ENCODE measurements around the gene USP21. TPM values are rescaled to one million over a fixed set of nuclear protein-coding genes. Genes with fewer than 3 reads are reported as not detected.

Gene USP21
- total and polyA plus RNA-seq, 2 of the 13 experiments (the other 11 are each of a cell fraction or from before 2014, with no cell fraction given) = 10.1 to 33.1 TPM

DNA sequence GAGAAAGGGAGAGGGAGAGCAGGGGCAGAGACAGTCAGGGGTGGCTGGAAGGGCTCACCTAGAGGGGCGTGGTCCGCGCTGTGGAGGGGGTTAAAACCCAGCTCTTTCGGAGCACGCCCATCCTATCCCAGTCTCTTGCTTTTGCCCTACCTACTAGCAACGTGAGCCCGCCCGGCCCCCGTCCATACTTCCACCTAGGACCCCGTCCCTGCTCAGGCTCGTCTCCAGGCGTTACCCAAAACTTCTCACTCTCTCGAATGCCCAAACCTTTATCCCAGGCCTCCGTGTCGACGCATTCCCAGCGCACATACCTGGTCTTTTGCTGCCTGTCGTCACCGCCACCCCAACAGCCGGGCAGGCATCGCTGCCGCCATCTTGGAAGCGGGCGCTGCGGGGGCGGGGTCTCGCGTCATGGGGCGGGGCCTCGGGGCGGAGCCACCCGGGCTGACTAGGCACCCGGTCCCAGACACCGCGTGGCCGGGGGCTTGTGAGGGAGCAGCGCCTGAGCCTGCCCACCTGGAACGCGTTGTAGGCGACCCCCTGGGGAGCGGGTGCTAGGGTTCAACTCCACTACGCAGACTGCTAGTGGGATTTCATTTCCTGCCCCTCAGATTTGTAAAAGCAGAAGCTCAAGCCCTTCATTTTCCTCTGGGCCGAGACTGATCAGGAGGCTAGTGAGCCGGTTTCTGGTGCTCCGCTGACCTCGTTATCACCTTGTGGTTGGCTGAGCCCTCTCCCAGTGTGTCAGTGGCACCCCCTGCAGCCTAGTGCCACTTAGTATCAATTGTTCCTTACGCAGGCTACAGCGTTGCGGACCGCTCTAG, 18.0 kb downstream of the USP21 start, which contains the start of gene B4GALT3 (continued):
- TF ChIP-seq, protein P1, sequence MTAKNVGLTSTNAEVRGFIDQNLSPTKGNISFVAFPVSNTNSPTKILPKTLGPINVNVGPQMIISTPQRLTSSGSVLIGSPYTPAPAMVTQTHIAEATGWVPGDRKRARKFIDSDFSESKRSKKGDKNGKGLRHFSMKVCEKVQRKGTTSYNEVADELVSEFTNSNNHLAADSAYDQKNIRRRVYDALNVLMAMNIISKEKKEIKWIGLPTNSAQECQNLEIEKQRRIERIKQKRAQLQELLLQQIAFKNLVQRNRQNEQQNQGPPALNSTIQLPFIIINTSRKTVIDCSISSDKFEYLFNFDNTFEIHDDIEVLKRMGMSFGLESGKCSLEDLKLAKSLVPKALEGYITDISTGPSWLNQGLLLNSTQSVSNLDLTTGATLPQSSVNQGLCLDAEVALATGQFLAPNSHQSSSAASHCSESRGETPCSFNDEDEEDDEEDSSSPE (CRISPR knock-in tag; IDR thresholded peaks at IDR 0.05) = peak; percentile 73
- TF ChIP-seq NFYB (CRISPR knock-in tag; IDR thresholded peaks at IDR 0.05) = peak; percentile 45; the same call in 1 of the 2 replicates
- peak; percentile 67; the same call in 1 of the 2 replicates for TF ChIP-seq BRD4 (CRISPR knock-in tag; IDR thresholded peaks at IDR 0.05)
- peak; percentile 62; the same call in 1 of the 2 replicates for TF ChIP-seq HOXD1 (CRISPR knock-in tag; IDR thresholded peaks at IDR 0.05)
- 0 out of 2 replicates have a peak, but pooled peaks have one; percentile 74 for TF ChIP-seq SMYD3 (CRISPR knock-in tag; IDR thresholded peaks at IDR 0.05)
- TF ChIP-seq, protein P2, sequence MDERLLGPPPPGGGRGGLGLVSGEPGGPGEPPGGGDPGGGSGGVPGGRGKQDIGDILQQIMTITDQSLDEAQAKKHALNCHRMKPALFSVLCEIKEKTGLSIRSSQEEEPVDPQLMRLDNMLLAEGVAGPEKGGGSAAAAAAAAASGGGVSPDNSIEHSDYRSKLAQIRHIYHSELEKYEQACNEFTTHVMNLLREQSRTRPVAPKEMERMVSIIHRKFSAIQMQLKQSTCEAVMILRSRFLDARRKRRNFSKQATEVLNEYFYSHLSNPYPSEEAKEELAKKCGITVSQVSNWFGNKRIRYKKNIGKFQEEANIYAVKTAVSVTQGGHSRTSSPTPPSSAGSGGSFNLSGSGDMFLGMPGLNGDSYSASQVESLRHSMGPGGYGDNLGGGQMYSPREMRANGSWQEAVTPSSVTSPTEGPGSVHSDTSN (CRISPR knock-in tag; IDR thresholded peaks at IDR 0.05) = no peak
- no peak for TF ChIP-seq ZEB1 (IDR thresholded peaks at IDR 0.05; ENCODE audit: insufficient replicate concordance, low read depth)
- TF ChIP-seq SYNCRIP (IDR thresholded peaks at IDR 0.05; ENCODE audit: insufficient read depth, low read depth, low read length) = no peak
- TF ChIP-seq ZNF615 (CRISPR knock-in tag; IDR thresholded peaks at IDR 0.05; ENCODE audit: borderline replicate concordance) = no peak
- TF ChIP-seq, protein P3, sequence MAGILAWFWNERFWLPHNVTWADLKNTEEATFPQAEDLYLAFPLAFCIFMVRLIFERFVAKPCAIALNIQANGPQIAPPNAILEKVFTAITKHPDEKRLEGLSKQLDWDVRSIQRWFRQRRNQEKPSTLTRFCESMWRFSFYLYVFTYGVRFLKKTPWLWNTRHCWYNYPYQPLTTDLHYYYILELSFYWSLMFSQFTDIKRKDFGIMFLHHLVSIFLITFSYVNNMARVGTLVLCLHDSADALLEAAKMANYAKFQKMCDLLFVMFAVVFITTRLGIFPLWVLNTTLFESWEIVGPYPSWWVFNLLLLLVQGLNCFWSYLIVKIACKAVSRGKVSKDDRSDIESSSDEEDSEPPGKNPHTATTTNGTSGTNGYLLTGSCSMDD (CRISPR knock-in tag; IDR thresholded peaks at IDR 0.05) = no peak
- TF ChIP-seq MATR3 (CRISPR knock-in tag; IDR thresholded peaks at IDR 0.05) = no peak
- peak; percentile 65; the same call in 1 of the 2 replicates for TF ChIP-seq ZNF331 (CRISPR knock-in tag; IDR thresholded peaks at IDR 0.05)
- no peak; the same call in none of the 2 replicates for TF ChIP-seq NR2F6 (IDR thresholded peaks at IDR 0.05)
- TF ChIP-seq NR2F6 (CRISPR knock-in tag; IDR thresholded peaks at IDR 0.05) = peak; percentile 71
- TF ChIP-seq ZNF879 (CRISPR knock-in tag; IDR thresholded peaks at IDR 0.05) = peak; percentile 86
- no peak; the same call in 1 of the 2 replicates for TF ChIP-seq ZNF205 (CRISPR knock-in tag; IDR thresholded peaks at IDR 0.05)
- no peak for TF ChIP-seq SOX6 (IDR thresholded peaks at IDR 0.05)
- TF ChIP-seq SOX6 (CRISPR knock-in tag; IDR thresholded peaks at IDR 0.05) = peak; percentile 83
- no peak; the same call in 1 of the 2 replicates for TF ChIP-seq KLF15 (CRISPR knock-in tag; IDR thresholded peaks at IDR 0.05; ENCODE audit: borderline replicate concordance)
- TF ChIP-seq ZFAT (CRISPR knock-in tag; conservative IDR thresholded peaks at IDR 0.05) = no peak
- TF ChIP-seq ZNF670 (CRISPR knock-in tag; IDR thresholded peaks at IDR 0.05; ENCODE audit: borderline replicate concordance) = peak; percentile 86
- TF ChIP-seq, protein P4, sequence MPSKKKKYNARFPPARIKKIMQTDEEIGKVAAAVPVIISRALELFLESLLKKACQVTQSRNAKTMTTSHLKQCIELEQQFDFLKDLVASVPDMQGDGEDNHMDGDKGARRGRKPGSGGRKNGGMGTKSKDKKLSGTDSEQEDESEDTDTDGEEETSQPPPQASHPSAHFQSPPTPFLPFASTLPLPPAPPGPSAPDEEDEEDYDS (CRISPR knock-in tag; IDR thresholded peaks at IDR 0.05) = peak; percentile 70
- peak; percentile 81 for TF ChIP-seq KAT8 (CRISPR knock-in tag; IDR thresholded peaks at IDR 0.05)
